Duodenal mucosa (tissue), 2 donors: ENCODE data around the gene PTPN13.

Experiments used
- H3K27ac ChIP-seq: one replicate; pipeline ENCODE4 v1.7.0; 2013; ENCODE audit warnings: low read depth, low read length
- H3K27me3 ChIP-seq, 2 donors: one replicate each; pipeline ENCODE4 v1.7.0; 2013; ENCODE audit warnings: low read length in 2 of 2, control low read depth in 1 of 2; ENCODE audit not compliant: insufficient read depth in 2 of 2, control insufficient read depth in 1 of 2
- H3K36me3 ChIP-seq, 2 donors: one replicate each; pipeline ENCODE4 v1.7.0; 2013; ENCODE audit warnings: low read length in 2 of 2, control low read depth in 1 of 2; ENCODE audit not compliant: insufficient read depth in 2 of 2, control insufficient read depth in 1 of 2
- H3K4me1 ChIP-seq, 2 donors: one replicate each; pipeline ENCODE4 v1.7.0; 2013; ENCODE audit warnings: low read length in 2 of 2, control low read depth in 1 of 2; ENCODE audit not compliant: insufficient read depth in 2 of 2, control insufficient read depth in 1 of 2
- H3K4me3 ChIP-seq, 2 donors: one replicate each; pipeline ENCODE4 v1.7.0; 2013; ENCODE audit warnings: low read length in 2 of 2, low read depth in 1 of 2
- H3K9ac ChIP-seq, 2 donors: one replicate each; pipeline ENCODE4 v1.7.0; 2013; ENCODE audit warnings: low read length in 2 of 2, low read depth in 1 of 2
- H3K9me3 ChIP-seq, 2 donors: one replicate each; pipeline ENCODE4 v1.7.0; 2013; ENCODE audit warnings: low read length in 2 of 2, control low read depth in 1 of 2; ENCODE audit not compliant: control insufficient read depth in 1 of 2

PTPN13 gene

DNA sequence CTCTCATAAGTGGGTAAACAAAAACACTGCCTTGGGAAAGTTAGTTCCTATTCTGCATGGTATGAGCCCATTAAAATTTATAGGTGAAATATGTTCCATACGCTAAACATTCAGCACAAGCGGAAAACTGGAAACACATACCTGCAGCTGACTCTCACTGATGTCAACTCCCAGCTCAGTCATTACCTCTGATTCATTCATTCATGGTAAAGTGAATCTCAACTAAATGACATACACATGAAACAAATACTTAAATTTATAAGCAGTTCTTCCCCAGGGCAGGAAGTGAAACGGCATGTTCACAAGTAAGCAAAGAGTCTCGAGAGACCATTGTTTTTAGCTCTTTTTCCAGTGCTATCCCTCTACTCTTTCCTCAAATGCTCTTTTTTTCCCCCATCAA lies 253.5 kb downstream of the PTPN13 start:
- no peak overlapping the region for H3K4me3 ChIP-seq
- no peaks in the 10 kb centered on the region for H3K36me3 ChIP-seq
- no peak overlapping the region for H3K9ac ChIP-seq
- no peaks in the 10 kb centered on the region for H3K9me3 ChIP-seq
- H3K4me1 ChIP-seq = peaks cover 0 to 8% of the 10 kb centered on the region in 2 donors
- no peaks in the 10 kb centered on the region for H3K27me3 ChIP-seq
- no peak overlapping the region for H3K27ac ChIP-seq

DNA sequence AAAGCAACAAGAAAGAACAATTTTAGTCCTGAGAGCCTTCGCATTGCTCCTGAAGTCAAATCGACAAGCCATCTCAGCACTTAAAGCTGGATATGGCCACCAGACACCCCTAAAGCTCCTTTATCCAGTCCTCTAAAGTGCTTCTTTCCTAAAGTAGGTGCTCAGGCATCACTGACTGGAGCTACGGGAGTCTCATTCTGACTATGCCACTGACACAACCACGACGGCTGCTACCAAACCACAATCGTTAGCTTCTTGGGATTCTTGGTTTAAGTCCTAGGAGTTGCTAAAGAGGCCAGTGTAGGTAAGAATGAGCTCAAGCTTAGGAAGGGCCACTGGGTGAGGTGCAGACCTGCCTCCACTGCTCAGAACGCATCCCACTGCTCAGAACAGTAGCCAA lies 254.0 kb downstream of the PTPN13 start:
- no peak overlapping the region for H3K4me3 ChIP-seq
- no peak overlapping the region for H3K27ac ChIP-seq

GRCh38 chr4:86848732-86849619 lies 254.9 kb downstream of the PTPN13 start, which contains the start of gene SLC10A6:
TSS of gene SLC10A6 (minus strand) at chr4:86849384. CDS start at chr4:86849115, 269 bp downstream.
- peaks cover 0 to 8% of the 10 kb centered on the region in 2 donors for H3K4me1 ChIP-seq
- no peak within 1 kb of the TSS for H3K4me3 ChIP-seq
- H3K9ac ChIP-seq = no peak within 1 kb of the TSS
- H3K27me3 ChIP-seq = no peaks in the 10 kb centered on the region
- no peaks in the 10 kb centered on the region for H3K36me3 ChIP-seq
- no peaks in the 10 kb centered on the region for H3K9me3 ChIP-seq
- H3K27ac ChIP-seq = no peak within 1 kb of the TSS

More for the DNA sequence above, 254.0 kb downstream of the PTPN13 start:
- no peak overlapping the region for H3K9ac ChIP-seq
- peaks cover 0 to 8% of the 10 kb centered on the region in 2 donors for H3K4me1 ChIP-seq
- H3K36me3 ChIP-seq = no peaks in the 10 kb centered on the region
- no peaks in the 10 kb centered on the region for H3K27me3 ChIP-seq
- no peaks in the 10 kb centered on the region for H3K9me3 ChIP-seq

- H3K9ac ChIP-seq = no peak overlapping the region
- no peaks in the 10 kb centered on the region for H3K9me3 ChIP-seq
- no peak overlapping the region for H3K4me3 ChIP-seq
- no peaks in the 10 kb centered on the region for H3K4me1 ChIP-seq
- H3K27ac ChIP-seq = no peak overlapping the region
- H3K27me3 ChIP-seq = no peaks in the 10 kb centered on the region
- H3K36me3 ChIP-seq = no peaks in the 10 kb centered on the region
These were observed 259.1 kb downstream of the PTPN13 start for GRCh38 chr4:86853209-86853608.

DNA sequence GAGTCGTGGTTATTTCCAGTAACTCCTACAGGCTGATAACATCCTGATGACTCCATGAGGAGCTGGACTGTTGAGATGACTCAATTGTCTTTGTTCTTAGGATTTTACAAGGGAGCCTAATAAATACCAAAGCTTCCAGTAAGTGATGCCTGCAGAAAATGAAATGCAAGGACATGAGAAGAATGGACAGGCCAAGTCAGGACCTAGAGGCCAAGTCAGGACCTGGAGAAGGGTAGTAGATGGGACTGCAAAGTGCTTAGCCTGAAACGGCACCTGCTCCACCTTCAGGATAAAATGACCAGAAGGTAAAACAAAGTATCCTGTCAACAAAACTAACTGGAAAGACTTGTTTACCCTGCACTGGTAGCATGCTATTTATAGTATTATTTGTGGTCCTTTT lies 261.5 kb downstream of the PTPN13 start:
- no peaks in the 10 kb centered on the region for H3K36me3 ChIP-seq
- no peak overlapping the region for H3K9ac ChIP-seq
- H3K4me3 ChIP-seq = no peak overlapping the region
- no peak overlapping the region for H3K27ac ChIP-seq
- H3K27me3 ChIP-seq = no peaks in the 10 kb centered on the region
- H3K4me1 ChIP-seq = no peaks in the 10 kb centered on the region
- no peaks in the 10 kb centered on the region for H3K9me3 ChIP-seq

- Histone ChIP-seq H3K4me1 (no peaks in the 10 kb centered on the region), H3K36me3 (no peaks in the 10 kb centered on the region), H3K9ac (no peak overlapping the region), H3K9me3 (no peaks in the 10 kb centered on the region), H3K27me3 (no peaks in the 10 kb centered on the region), H3K4me3 (no peak overlapping the region), H3K27ac (no peak overlapping the region)
These were observed 262.8 kb downstream of the PTPN13 start for GRCh38 chr4:86856896-86857295.

DNA sequence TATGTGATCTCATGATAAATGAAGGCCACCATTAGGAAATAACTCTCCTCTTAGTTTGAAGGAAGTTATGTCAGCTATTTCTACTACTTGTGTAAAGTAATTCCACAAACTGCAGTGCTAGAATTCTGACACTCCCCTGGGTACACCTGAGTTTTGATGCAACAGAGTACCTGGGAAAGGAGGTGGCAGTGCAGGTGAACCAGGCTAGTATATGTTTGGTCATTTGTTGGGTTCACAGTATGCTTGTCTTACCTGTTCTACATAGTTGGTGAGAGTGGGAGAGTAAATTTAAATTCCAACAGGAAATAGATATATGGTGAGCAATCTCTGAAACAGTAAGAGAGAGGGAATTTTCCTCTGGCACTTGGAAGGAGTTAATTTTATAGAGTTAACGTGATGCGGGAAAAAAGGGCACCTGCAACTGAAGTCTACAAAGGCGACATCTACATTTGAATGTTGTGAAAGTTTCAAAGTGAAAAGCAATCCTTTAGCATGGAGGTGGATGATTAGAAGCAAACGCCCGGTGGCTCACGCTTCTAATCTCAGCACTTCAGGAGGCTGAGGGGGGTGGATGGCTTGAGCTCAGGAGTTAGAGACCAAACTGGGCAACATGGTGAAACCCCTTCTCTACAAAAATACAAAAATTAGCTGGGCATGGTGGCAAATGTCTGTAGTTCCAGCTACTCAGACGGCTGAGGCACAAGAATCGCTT lies 263.4 kb downstream of the PTPN13 start:
- Histone ChIP-seq H3K9ac (no peak overlapping the region), H3K27ac (no peak overlapping the region), H3K9me3 (no peaks in the 10 kb centered on the region), H3K4me1 (no peaks in the 10 kb centered on the region), H3K27me3 (no peaks in the 10 kb centered on the region), H3K4me3 (no peak overlapping the region), H3K36me3 (no peaks in the 10 kb centered on the region)
